HepG2 (cell line): ENCODE measurements around the gene RING1. TPM values are rescaled to one million over a fixed set of nuclear protein-coding genes. Genes with fewer than 3 reads are reported as not detected.

Experiments used
- EP300 ChIP-seq, 3 experiments: sonication (generic) in 1 of 3; formaldehyde crosslinking in 1 of 3; IDR thresholded peaks; 2 replicates each; pipeline versions ENCODE4 v1.5.1 to v1.6.1; 2011 to 2020; ENCODE audit warnings: low read depth in 2 of 3, low read length in 2 of 3, borderline replicate concordance in 1 of 3, improper control_type of control experiment in 1 of 3, mild to moderate bottlenecking in 1 of 3, missing genetic modification reagents in 1 of 3, moderate library complexity in 1 of 3
- GABPB1 ChIP-seq: IDR thresholded peaks from 2 replicates; pipeline ENCODE4 v1.6.1; 2016; ENCODE audit warnings: mild to moderate bottlenecking, missing genetic modification reagents, moderate library complexity, missing compliant biosample characterization
- HMGXB4 ChIP-seq, 2 experiments: sonication (generic) in 1 of 2; formaldehyde crosslinking in 1 of 2; IDR thresholded peaks; 2 replicates each; pipeline versions ENCODE4 v1.4.0 to v1.6.1; 2018 to 2020; ENCODE audit warnings: missing genetic modification reagents in 2 of 2, borderline replicate concordance in 1 of 2, low read depth in 1 of 2, mild to moderate bottlenecking in 1 of 2, missing biosample characterization in 1 of 2
- KLF15 ChIP-seq: sonication (generic); formaldehyde crosslinking; IDR thresholded peaks from 2 replicates; pipeline ENCODE4 v1.8.1; 2023; ENCODE audit warnings: borderline replicate concordance, mild to moderate bottlenecking, inconsistent platforms, missing genetic modification reagents, mixed read lengths
- RARA ChIP-seq: IDR thresholded peaks from 2 replicates; pipeline ENCODE4 v1.6.1; 2016; ENCODE audit warnings: missing genetic modification reagents, missing compliant biosample characterization
- SATB2 ChIP-seq: sonication (generic); formaldehyde crosslinking; IDR thresholded peaks from 2 replicates; pipeline ENCODE4 v1.5.0; 2020; ENCODE audit warnings: missing genetic modification reagents
- ZNF17 ChIP-seq: sonication (generic); formaldehyde crosslinking; IDR thresholded peaks from 2 replicates; pipeline ENCODE4 v1.5.0; 2020; ENCODE audit warnings: mild to moderate bottlenecking, missing genetic modification reagents
- ZNF709 ChIP-seq: sonication (generic); formaldehyde crosslinking; IDR thresholded peaks from 2 replicates; pipeline ENCODE4 v1.5.0; 2020; ENCODE audit warnings: mild to moderate bottlenecking, missing genetic modification reagents
- ZSCAN5A ChIP-seq: sonication (generic); formaldehyde crosslinking; IDR thresholded peaks from 2 replicates; pipeline ENCODE4 v1.8.0; 2022; ENCODE audit warnings: mild to moderate bottlenecking, missing genetic modification reagents, borderline replicate concordance
- polyA plus RNA-seq, 8 experiments: library from polyadenylated mRNA; depleted of rRNA in 3 of 8; stranded (reverse) in 7 of 8; unstranded in 1 of 8; fragments of >200 nt; fragmentation: Illumina TruSeq in 4 of 8; extraction: Trizol in 4 of 8; gene quantifications; 2 replicates each; pipeline versions ENCODE4 v1.2.1 to v1.2.3, GENCODE V29; 2011 to 2016; ENCODE audit warnings: low read depth in 4 of 8, missing spikeins in 1 of 8, mixed read lengths in 1 of 8; ENCODE audit not compliant: insufficient read depth in 1 of 8
- total RNA-seq, 5 experiments: library from RNA; depleted of rRNA; stranded (reverse); fragments of >200 nt; fragmentation: Illumina TruSeq; extraction: Trizol; gene quantifications; 2 replicates each; pipeline ENCODE4 v1.2.3, GENCODE V29; 2016; ENCODE audit warnings: low read depth in 1 of 5
- TF ChIP-seq, protein P1 (sequence below): sonication (generic); formaldehyde crosslinking; IDR thresholded peaks from 2 replicates; pipeline ENCODE4 v1.5.0; 2020; ENCODE audit warnings: mild to moderate bottlenecking, missing genetic modification reagents
- TF ChIP-seq, protein P2 (sequence below): sonication (generic); formaldehyde crosslinking; IDR thresholded peaks from 2 replicates; pipeline ENCODE4 v1.4.0; 2020; ENCODE audit warnings: missing genetic modification reagents; ENCODE audit errors: not compliant biosample characterization

The RING1 gene
- total and polyA plus RNA-seq, 2 of the 13 experiments (the other 11 are each of a cell fraction or from before 2014, with no cell fraction given), result 23.9 to 33.6 TPM

- TF ChIP-seq, protein P1, sequence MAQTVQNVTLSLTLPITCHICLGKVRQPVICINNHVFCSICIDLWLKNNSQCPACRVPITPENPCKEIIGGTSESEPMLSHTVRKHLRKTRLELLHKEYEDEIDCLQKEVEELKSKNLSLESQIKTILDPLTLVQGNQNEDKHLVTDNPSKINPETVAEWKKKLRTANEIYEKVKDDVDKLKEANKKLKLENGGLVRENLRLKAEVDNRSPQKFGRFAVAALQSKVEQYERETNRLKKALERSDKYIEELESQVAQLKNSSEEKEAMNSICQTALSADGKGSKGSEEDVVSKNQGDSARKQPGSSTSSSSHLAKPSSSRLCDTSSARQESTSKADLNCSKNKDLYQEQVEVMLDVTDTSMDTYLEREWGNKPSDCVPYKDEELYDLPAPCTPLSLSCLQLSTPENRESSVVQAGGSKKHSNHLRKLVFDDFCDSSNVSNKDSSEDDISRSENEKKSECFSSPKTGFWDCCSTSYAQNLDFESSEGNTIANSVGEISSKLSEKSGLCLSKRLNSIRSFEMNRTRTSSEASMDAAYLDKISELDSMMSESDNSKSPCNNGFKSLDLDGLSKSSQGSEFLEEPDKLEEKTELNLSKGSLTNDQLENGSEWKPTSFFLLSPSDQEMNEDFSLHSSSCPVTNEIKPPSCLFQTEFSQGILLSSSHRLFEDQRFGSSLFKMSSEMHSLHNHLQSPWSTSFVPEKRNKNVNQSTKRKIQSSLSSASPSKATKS (CRISPR knock-in tag), result no peak
- TF ChIP-seq RARA (no peak; the same call in 1 of the 2 replicates), ZNF709 (peak; percentile 88; the same call in 1 of the 2 replicates), HMGXB4 (CRISPR knock-in tag; IDR thresholded peaks at IDR 0.05; ENCODE audit: borderline replicate concordance in 1 of 2, low read depth in 1 of 2) (peak; percentile 34 to 77; a peak in 3 of 4 replicates), KLF15 (CRISPR knock-in tag) (peak; percentile 85; the same call in 1 of the 2 replicates), ZSCAN5A (CRISPR knock-in tag) (0 out of 2 replicates have a peak, but pooled peaks have one; percentile 54), SATB2 (CRISPR knock-in tag) (0 out of 2 replicates have a peak, but pooled peaks have one; percentile 64), GABPB1 (CRISPR knock-in tag) (peak; percentile 67), ZNF17 (CRISPR knock-in tag) (no peak), EP300 (IDR thresholded peaks at IDR 0.05; ENCODE audit: low read depth in 2 of 2, low read length in 2 of 2) (no peak), EP300 (CRISPR knock-in tag; IDR thresholded peaks at IDR 0.05; ENCODE audit: borderline replicate concordance) (no peak)
- TF ChIP-seq, protein P2, sequence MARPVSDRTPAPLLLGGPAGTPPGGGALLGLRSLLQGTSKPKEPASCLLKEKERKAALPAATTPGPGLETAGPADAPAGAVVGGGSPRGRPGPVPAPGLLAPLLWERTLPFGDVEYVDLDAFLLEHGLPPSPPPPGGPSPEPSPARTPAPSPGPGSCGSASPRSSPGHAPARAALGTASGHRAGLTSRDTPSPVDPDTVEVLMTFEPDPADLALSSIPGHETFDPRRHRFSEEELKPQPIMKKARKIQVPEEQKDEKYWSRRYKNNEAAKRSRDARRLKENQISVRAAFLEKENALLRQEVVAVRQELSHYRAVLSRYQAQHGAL, result peak; percentile 81
Measured at GRCh38 chr6:33204415-33205190, 3.7 kb upstream of the RING1 start, which contains the start of gene HSD17B8 (continued).
